ENCODE data around the gene TMEM266.

The TMEM266 gene

GRCh38 chr15:76163457-76164295, 103.9 kb downstream of the TMEM266 start:
- DNase-seq, result no peak

DNA sequence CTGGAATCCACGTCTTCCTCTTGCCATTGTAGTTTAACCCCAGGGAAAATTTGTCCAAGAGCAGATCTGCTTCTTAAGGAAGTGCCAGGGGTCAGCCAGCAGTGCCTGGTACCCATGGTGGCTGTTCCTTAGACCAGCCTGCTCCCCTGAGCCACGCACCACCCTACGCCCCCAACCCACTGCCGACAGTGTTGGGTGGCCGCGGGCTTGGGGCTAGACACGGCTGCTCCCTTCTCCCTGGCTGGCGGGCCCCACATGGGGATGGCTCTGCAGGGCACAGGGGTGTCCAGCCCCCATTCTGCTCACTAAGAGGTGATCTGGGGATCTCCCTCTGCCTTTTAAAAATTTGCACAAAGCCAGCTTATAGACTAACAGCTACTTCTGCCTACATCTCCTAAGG, 104.8 kb downstream of the TMEM266 start:
- no peak for DNase-seq

DNA sequence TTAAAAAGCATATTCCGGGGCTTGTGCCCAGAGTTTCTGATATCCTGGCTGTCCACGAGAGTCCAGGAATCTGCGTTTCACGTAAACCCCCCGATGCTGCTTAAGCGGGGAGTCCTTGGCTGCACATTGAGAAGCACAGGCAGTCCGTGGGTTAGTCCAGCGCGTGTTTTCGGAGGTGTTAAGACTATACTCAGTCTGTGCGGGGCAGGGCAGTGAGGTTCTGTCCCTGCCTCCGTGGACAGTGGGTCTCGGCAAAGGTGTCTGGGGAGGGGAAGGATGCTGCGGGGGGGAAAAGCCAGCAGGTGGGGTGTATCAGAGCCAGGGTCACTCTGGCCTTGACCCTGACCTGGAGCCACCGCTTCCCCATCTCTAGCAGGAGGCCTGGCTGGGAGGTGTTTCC, 106.2 kb downstream of the TMEM266 start:
- DNase-seq, result no peak

GRCh38 chr15:76168237-76168984, 108.6 kb downstream of the TMEM266 start:
- no peak for DNase-seq

GRCh38 chr15:76169018-76169417, 109.2 kb downstream of the TMEM266 start:
- no peak for DNase-seq

DNA sequence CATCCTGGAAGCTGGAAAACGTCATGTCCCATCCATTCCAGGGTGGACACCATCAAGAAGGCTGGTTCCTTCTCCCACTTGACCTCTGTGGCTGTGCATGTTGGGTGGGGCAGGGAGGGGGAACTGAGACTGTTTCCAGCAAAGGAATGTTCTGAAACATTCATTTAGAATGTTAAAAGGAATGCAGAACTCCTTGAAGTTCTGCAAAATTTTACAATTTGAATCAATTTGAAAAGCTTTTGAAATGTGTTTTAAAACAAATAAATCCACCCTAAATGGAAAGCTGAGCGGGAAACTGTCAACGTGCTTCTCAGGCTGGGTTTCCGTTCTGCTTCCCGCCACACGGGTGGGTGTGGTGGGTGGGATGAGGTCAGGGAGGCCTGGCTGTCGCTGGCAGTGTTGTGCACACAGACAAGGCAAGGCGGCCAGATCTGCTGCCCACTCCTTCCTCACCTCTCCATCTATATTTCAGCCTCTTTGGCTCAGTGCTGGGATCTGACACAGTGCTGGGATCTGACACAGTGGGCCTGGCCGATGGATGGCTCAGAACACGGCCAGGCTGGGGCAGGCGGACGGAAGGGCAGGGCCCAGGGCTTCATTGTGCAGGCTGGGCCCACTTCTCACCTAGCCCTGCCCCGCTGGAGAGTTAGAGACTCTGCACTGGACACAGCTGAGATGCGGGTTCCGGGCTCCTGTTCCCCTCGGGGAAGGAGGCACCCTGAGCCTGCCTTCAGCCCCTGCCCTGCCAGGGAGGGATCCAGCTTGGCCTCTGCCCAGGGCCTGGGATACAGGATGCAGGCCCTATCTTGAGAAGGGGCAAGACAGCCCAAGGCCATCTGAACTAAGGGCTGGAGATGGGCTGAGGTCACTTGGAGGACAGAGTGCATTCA, 110.4 kb downstream of the TMEM266 start:
- DNase-seq, result no peak

GRCh38 chr15:76172782-76173181, 113.0 kb downstream of the TMEM266 start:
- no peak for DNase-seq

DNA sequence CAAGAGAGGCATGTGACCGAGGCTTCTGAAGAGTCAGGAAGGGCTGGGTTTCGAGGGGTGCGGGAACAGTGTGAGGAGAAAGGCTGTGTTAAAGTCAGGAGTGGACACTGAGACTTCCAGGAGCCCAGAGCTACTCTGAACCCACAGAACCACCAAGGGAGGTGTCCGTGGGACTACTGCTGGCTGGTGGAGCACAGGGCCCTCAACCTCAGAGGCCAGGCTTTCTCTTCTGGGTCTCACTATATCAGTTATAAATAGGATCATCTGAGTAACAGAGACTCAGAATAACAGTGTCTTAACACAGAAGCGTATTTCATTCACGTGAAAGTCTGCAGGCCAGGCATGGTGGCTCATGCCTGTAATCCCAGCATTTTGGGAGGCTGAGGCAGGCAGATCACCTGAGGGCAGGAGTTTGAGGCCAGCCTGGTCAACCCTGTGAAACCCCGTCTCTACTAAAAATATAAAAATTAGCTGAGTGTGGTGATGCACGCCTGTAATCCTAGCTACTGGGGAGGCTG, 113.6 kb downstream of the TMEM266 start:
- no peak for DNase-seq

DNA sequence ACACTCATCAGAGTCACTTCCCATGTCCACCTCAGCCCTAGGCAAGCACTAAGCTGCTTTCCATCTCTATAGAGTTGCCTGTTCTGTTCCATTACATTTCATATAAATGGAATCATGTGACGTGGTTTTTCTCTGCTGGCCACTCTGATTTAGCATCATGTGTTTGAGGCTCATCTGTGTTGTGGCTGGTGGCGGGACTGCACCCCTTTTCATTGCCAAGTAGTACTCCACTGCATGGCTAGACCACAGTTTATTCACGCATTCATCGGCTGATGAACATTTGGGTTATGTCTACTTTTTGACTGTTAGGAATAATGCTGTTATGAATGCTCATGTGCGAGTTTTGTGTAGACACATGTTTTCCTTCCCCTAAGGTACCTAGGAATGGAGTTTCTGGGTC, 114.9 kb downstream of the TMEM266 start:
- DNase-seq, result no peak

- no peak for DNase-seq
These were observed 115.7 kb downstream of the TMEM266 start for GRCh38 chr15:76175442-76175841.

DNA sequence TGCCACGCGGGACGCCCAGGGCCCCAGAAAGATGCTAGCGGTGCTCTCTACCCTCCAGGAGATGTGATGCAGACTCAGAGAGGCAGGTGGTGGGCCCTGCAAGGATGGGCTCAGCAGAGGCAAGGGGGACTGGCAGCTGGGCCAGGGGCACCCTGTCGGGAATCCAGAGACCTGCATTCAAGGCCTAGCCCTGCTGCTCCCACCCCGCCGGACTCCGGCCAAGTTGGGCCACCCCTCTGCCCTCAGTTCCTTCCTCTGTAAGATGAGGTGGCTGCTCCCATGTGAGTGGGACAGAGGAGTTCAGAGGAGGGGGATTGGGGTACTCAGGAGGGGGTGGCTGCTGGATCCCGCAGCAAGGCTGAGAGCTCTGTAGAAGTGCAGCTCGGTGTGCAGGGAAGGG, 116.3 kb downstream of the TMEM266 start:
- no peak for DNase-seq

DNA sequence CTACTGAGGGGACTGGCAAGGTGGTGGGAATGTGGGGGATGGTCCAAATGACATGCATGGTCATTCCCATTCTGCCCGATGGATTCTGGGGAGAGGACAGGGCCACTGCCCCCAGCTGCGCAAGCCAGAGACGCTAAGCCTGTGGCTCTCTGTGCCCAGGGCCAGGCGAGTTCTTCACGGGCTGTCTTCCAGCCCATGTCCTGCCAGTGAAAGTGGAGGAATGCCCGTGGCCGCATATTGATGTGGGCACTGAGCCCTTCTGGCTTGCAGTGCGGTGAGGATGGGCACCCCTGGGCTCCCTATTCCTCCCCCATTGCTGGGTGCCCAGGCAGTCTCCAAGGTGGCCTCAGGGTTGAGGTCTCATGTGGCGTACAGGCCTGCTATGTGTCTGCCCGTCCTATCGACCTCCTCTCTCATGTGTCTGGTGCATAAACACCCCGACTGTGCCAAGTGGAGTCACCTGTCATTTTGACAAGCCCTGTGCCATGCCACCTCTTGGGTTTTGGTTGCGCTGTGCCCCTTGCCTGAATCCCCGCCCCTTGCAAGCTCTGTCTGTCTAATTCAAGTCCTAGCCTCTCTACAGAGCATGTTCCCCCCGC, 116.8 kb downstream of the TMEM266 start:
- no peak for DNase-seq

- DNase-seq, result no peak
These were observed 117.8 kb downstream of the TMEM266 start for GRCh38 chr15:76177491-76178040.

GRCh38 chr15:76178296-76179000, 118.7 kb downstream of the TMEM266 start:
- DNase-seq, result no peak

GRCh38 chr15:76179023-76179422, 119.2 kb downstream of the TMEM266 start:
- DNase-seq, result no peak

DNA sequence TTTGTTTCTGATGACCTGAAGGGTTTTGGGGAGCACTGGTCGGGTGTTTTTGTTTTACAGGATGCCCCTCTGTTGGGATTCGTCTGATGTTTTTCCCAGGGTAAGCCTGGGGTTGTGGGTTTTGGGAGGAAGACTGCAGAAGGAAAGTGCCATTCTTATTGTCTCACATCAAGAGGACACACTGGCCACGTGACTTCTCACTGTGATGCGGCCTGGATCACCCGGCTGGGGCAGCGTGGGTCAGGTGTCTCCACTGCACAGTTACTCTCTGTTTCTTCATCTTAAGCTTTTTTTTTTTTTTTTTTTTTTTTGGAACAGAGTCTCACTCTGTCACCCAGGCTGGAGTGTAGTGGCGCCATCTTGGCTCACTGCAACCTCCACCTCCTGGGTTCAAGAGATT, 120.5 kb downstream of the TMEM266 start:
- no peak for DNase-seq

- DNase-seq, result peak; percentile 3
These were observed 121.9 kb downstream of the TMEM266 start for GRCh38 chr15:76181705-76182107.

DNA sequence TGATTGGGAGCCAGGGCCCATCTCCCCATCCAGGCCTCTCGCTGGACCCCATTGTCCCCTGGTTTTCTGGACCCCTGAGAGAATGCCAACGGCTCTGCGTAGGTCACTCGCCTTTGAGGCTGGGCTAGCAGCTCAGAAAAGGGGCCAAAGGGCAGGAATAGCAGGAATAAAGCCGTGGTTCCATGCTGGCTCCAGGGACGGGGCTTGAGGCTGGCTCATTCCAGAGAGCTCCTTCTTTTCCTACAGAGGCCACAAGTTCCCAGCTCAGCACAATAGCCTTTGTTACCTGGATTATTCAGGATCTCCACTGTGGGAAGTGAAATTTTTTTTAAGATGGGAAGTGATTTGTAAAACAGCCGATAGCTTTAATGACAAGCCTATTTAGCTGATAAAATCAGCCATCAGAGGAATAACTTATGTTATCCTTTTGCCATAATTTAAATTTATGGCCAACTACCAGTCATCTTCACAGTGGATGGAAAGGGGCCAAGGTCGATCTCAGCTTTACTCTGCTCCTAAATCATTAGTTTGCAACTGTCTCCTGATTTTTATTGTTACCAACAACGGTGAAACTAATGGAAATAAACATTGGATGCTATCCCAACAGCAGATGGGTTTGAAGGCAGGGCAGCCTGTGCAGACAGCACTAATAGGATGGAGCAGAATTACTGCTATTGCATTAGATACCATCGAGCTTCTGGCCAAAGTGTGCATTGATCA, 124.3 kb downstream of the TMEM266 start:
- DNase-seq, result no peak

DNA sequence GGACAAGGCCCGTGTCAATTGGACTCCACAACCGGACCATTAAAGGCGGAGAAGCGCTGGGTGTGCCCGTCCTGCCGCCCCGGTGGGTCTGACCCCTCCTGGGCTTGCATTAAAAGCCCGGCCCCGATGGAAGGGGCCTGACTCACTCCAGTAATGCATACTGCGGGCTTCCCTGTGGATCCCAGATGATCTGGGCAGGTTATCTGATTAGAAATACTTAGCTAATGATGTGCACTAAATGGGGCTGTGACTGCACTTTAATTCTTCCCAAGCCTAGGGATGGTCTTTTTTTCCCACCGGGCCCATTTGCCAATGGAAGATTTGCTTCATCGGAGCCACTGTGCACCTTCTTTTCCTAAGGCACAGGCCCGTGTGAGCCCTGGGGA, 124.9 kb downstream of the TMEM266 start:
- DNase-seq, result no peak

GRCh38 chr15:76185716-76186115, 125.9 kb downstream of the TMEM266 start:
- no peak for DNase-seq

GRCh38 chr15:76187163-76187562, 127.4 kb downstream of the TMEM266 start:
- DNase-seq, result no peak

Data from CD4-positive, alpha-beta T cell treated with Interleukin-10 for 1 hour (primary cell).